Ovary (tissue), 3 donors: ENCODE data around the gene TMEM151B.

Experiments
- CTCF ChIP-seq, 3 donors: fragments of 450-650 bp in 2 of 3; fragments of 200-600 bp in 1 of 3; IDR thresholded peaks; one replicate each; pipeline versions ENCODE4 v1.5.1 to v1.8.0; 2016 to 2022; ENCODE audit warnings: antibody characterized with exemption in 3 of 3, mild to moderate bottlenecking in 1 of 3
- POLR2A ChIP-seq: fragments of 450-650 bp; IDR thresholded peaks from one replicate; pipeline ENCODE4 v1.6.1; 2017; ENCODE audit warnings: antibody characterized with exemption, mild to moderate bottlenecking, moderate library complexity
- donor health status: DM: no; HTN: no; CAD: no.

DNA sequence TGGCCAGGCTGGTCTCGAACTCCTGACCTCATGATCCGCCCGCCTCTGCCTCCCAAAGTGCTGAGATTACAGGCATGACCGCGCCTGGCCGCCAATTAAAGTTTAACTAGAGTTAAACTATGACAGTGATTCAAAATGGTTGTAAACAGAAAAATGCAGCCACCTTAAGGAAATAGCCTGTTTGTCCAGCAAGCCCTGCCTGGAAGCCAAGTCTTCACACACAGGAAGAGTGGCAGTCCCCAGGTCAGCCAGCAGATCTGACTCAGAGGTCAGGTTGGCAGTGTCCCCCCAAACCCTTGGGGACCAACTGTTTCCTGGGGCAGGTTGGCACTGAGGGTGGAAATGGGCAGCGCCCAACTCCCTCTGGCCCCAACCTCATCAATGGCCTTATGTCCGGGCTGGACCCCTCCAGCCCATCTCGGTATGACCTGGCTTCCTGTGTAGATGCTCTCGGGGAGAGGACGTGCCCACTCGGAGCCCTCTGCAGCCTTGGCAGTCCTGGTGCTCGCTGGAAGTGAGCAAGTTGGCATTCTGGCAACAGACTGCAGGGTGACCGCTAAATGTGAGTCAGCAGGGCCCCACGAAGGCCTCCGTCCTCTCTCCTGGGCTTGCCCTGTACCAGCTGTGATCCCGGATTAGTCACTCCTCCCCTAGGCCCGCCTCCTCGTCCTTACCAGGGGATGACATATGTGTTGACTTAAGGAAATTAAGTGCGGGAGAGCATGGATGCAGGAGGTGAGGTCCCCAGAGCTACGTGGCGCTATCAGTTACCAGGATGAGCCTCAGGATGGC lies 33.0 kb upstream of the TMEM151B start:
- TF ChIP-seq CTCF (IDR thresholded peaks at IDR 0.05) (no peak), POLR2A (no peak)
